ENCODE results near the gene P2RY14. TPM values are rescaled to one million over a fixed set of nuclear protein-coding genes. Genes with fewer than 3 reads are reported as not detected.

The P2RY14 gene
- total and polyA plus RNA-seq, 12 donors: 0.72 to 5.3 (median 2.7) TPM

DNA sequence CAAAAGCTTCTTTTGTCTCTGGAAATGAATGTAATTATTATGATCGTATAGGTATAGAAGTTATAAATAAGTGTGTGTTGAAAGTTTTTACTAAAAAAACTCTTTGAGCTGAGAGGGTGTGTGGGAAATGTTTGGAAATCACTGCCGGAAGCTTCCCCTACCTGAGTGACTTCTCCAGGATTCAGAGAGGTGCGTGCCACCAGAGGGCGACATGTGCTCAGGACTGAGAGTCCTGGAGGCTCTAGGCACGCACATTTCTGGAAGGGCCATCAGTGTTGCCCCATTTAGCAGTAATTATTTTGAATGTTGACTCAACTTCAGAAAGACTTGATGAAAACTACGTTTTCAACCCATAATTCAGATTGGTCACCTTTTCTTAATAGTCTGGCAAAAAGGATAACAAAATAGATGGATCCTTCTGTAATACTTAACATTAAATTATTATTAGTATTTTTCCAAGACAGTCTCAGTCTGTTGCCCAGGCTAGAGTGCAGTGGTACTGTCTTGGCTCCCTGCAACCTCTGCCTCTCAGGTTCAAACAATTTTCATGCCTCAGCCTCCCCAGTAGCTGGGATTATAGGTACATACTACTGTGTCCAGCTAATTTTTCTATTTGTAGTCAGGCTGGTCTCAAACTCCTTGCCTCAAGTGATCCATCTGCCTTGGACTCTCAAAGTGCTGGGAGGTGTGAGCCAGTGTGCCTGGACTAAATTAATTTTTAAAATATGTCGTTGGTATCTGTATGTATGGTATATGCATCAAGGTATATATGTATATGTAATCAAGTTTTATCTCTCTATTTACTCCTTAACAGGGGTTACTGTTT, 109.9 kb downstream of the P2RY14 start:
- peak overlapping the region in 2 of 10 donors; percentile 13 to 79 for H3K27ac ChIP-seq
- TF ChIP-seq, protein P1, sequence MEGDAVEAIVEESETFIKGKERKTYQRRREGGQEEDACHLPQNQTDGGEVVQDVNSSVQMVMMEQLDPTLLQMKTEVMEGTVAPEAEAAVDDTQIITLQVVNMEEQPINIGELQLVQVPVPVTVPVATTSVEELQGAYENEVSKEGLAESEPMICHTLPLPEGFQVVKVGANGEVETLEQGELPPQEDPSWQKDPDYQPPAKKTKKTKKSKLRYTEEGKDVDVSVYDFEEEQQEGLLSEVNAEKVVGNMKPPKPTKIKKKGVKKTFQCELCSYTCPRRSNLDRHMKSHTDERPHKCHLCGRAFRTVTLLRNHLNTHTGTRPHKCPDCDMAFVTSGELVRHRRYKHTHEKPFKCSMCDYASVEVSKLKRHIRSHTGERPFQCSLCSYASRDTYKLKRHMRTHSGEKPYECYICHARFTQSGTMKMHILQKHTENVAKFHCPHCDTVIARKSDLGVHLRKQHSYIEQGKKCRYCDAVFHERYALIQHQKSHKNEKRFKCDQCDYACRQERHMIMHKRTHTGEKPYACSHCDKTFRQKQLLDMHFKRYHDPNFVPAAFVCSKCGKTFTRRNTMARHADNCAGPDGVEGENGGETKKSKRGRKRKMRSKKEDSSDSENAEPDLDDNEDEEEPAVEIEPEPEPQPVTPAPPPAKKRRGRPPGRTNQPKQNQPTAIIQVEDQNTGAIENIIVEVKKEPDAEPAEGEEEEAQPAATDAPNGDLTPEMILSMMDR (IDR thresholded peaks at IDR 0.05): peak; percentile 34 to 88 (median 79)
- H3K4me1 ChIP-seq: peaks cover 0 to 42% (median 3%) of the 10 kb centered on the region in 9 donors
- ATAC-seq (peak; percentile 61 to 87 (median 76)), DNase-seq (peak; percentile 78 to 83)
- no peaks in the 10 kb centered on the region for H3K36me3 ChIP-seq
- intact Hi-C loops (cut with DNase I): loop anchor here (1.0 to 5.0 kb wide), 5 partner anchors 59 to 159 kb away; partner anchors contain the start of gene P2RY13 (in 1 of the 10)
- H3K4me3 ChIP-seq: no peak overlapping the region
- no peaks in the 10 kb centered on the region for H3K9me3 ChIP-seq
- 25% methylated on average over 7 of the region's 7 CpGs for WGBS, 2 donors
- H3K27me3 ChIP-seq: no peaks in the 10 kb centered on the region

GRCh38 chr3:151166161-151166560, 112.2 kb downstream of the P2RY14 start:
- no peak overlapping the region for H3K27ac ChIP-seq
- WGBS, 2 donors: 82 to 89% methylated on average over 3 of the region's 3 CpGs
- H3K4me1 ChIP-seq: peaks cover 0 to 28% (median 3%) of the 10 kb centered on the region in 9 donors
- DNase-seq: no peak
- TF ChIP-seq, protein P1 (IDR thresholded peaks at IDR 0.05): peak in 1 of 9 donors; percentile 20
- H3K27me3 ChIP-seq: no peaks in the 10 kb centered on the region
- H3K4me3 ChIP-seq: no peak overlapping the region
- no peaks in the 10 kb centered on the region for H3K9me3 ChIP-seq
- no peak for ATAC-seq
- intact Hi-C loops (cut with DNase I): loop anchor here in 6 of 10 donors (5.0 kb wide), 3 partner anchors 61 to 161 kb away; partner anchors contain the start of gene P2RY13 (in 1 of the 6)
- no peaks in the 10 kb centered on the region for H3K36me3 ChIP-seq

DNA sequence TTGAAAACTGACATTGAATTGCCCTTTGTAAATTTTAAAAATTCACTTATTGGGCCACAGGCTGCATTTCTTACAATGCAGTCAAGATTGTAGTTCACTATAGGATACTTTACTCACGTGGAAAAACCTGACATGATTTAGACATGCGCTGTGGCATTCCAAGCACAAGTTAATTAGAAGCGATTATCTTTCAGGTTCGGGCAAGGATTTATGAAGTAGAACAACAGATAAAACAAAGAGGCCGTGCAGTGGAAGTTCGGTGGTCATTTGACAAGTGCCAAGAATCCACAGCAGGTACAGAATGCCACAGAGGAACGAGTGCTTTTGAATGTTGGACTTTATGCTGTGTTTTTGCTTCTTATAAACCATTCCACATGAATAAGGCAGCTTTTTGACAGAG, 113.1 kb downstream of the P2RY14 start:
- DNase-seq (no peak), ATAC-seq (no peak)
- Histone ChIP-seq H3K36me3 (no peaks in the 10 kb centered on the region), H3K27me3 (no peaks in the 10 kb centered on the region), H3K4me1 (peaks cover 0 to 19% (median 3%) of the 10 kb centered on the region in 9 donors), H3K9me3 (no peaks in the 10 kb centered on the region), H3K27ac (no peak overlapping the region), H3K4me3 (no peak overlapping the region)
- intact Hi-C loops (cut with DNase I): loop anchor here in 6 of 10 donors (5.0 kb wide), 3 partner anchors 62 to 162 kb away; partner anchors contain the start of gene P2RY13 (in 1 of the 6)
- TF ChIP-seq, protein P1 (IDR thresholded peaks at IDR 0.05): no peak
- 75 to 82% methylated on average over 7 of the region's 7 CpGs for WGBS, 2 donors

Other genes with a start within 250 kb of the P2RY14 start
- 1 to 10 TPM in 5 of 10 donors, under 1 TPM in 5; 0.05 to 4.5 (median 0.98) TPM for gene MED12L, start 192.9 kb downstream of the P2RY14 start, total RNA-seq
- gene MED12L, start 192.9 kb downstream of the P2RY14 start, polyA plus RNA-seq: under 1 TPM; 0.03 to 0.07 TPM
- 1 to 10 TPM in 1 of 10 donors, under 1 TPM in 3, not detected in 6; 0.31 to 3.7 (median 0.47) TPM for gene GPR171, start 75.3 kb downstream of the P2RY14 start, total RNA-seq
- under 1 TPM; 0.36 to 0.66 TPM for gene GPR171, start 75.3 kb downstream of the P2RY14 start, polyA plus RNA-seq
- gene GPR87, start 38.3 kb upstream of the P2RY14 start, total RNA-seq: not detected
- gene GPR87, start 38.3 kb upstream of the P2RY14 start, polyA plus RNA-seq: under 1 TPM in 1 of 2 donors, not detected in 1; 0.01 TPM
- 1 to 10 TPM in 2 of 10 donors, under 1 TPM in 8; 0.26 to 4.9 (median 0.44) TPM for gene P2RY13, start 51.0 kb upstream of the P2RY14 start, total RNA-seq
- under 1 TPM; 0.14 to 0.15 TPM for gene P2RY13, start 51.0 kb upstream of the P2RY14 start, polyA plus RNA-seq
- 1 to 10 TPM in 4 of 10 donors, under 1 TPM in 5, not detected in 1; 0.33 to 3.1 (median 0.81) TPM for gene P2RY12, start 106.2 kb upstream of the P2RY14 start, total RNA-seq
- gene P2RY12, start 106.2 kb upstream of the P2RY14 start, polyA plus RNA-seq: under 1 TPM; 0.33 to 0.37 TPM
- gene IGSF10, start 182.5 kb upstream of the P2RY14 start, total RNA-seq: 1 to 10 TPM in 9 of 10 donors, under 1 TPM in 1; 0.93 to 3.9 (median 2.0) TPM
- gene IGSF10, start 182.5 kb upstream of the P2RY14 start, polyA plus RNA-seq: 1 to 10 TPM; 1.1 to 1.5 TPM